ENCODE data around the gene PDCD10.

GRCh38 chr3:167723025-167723512 is 11.6 kb downstream of the PDCD10 start:
- TF ChIP-seq GATA3 (IDR thresholded peaks at IDR 0.05; ENCODE audit: low read depth, low read length) (no peak), GATA2 (IDR thresholded peaks at IDR 0.05; ENCODE audit: low read depth, low read length) (no peak)

Data from SH-SY5Y (cell line).